Left lung (tissue), 10 donors: ENCODE measurements around the gene ATP11C. TPM values are rescaled to one million over a fixed set of nuclear protein-coding genes. Genes with fewer than 3 reads are reported as not detected.
A peak's percentile ranks its signal among the peaks of the same experiment; 100 is the strongest.

Experiments used
- ATAC-seq: fragments of 200-7000 bp; cut with Tn5 transposase; one replicate; pipeline ENCODE4 v1.9.1; 2020; ENCODE audit warnings: moderate library complexity
- DNase-seq, 4 donors: peaks; one replicate each; pipeline ENCODE4 v3.0.0-alpha.2; 2013 to 2020
- H3K27ac ChIP-seq, 2 donors: fragments of 200-600 bp; sonication (generic) in 1 of 2; one replicate each; pipeline versions ENCODE4 v1.5.0 to v1.8.0; 2020 to 2021
- H3K27me3 ChIP-seq, 2 donors: fragments of 200-600 bp; sonication (generic) in 1 of 2; one replicate each; pipeline versions ENCODE4 v1.5.0 to v1.8.0; 2020 to 2021
- H3K36me3 ChIP-seq, 2 donors: fragments of 200-600 bp; sonication (generic) in 1 of 2; one replicate each; pipeline versions ENCODE4 v1.5.0 to v1.8.0; 2020 to 2021
- H3K4me1 ChIP-seq, 2 donors: fragments of 200-600 bp; one replicate each; pipeline ENCODE4 v1.8.0; 2021
- H3K4me3 ChIP-seq, 2 donors: fragments of 200-600 bp; sonication (generic) in 1 of 2; one replicate each; pipeline versions ENCODE4 v1.5.0 to v1.8.0; 2020 to 2021; ENCODE audit warnings: mild to moderate bottlenecking in 1 of 2
- H3K9me3 ChIP-seq, 2 donors: fragments of 200-600 bp; sonication (generic) in 1 of 2; one replicate each; pipeline versions ENCODE4 v1.5.0 to v1.8.0; 2020 to 2021
- intact Hi-C, 2 donors: fragments of 100-400 bp; cut with DNase I; formaldehyde crosslinking; loops; one replicate each; pipeline versions ENCODE4 v1.11.2 to v1.14.2; 2022
- polyA plus RNA-seq, 6 donors: library from polyadenylated mRNA; unstranded; fragments of 120-200 nt; gene quantifications; one replicate each; pipeline ENCODE4 v1.2.1, GENCODE V29; 2013; ENCODE audit not compliant: insufficient read length in 6 of 6
- total RNA-seq, 2 donors: library from RNA; stranded (reverse); fragmentation: NEBNext Ultra II Directional; extraction: Animal tissue kit (Norgen Biotek cat#: 25700); gene quantifications; one replicate each; pipeline ENCODE4 v1.2.1, GENCODE V29; 2021
- TF ChIP-seq, protein P1 (sequence below), 2 donors: fragments of 200-600 bp; sonication (generic) in 1 of 2; IDR thresholded peaks; one replicate each; pipeline versions ENCODE4 v1.5.0 to v1.8.0; 2021; ENCODE audit warnings: antibody characterized with exemption in 2 of 2
- donor health status: DM: no; HTN: yes; CAD: no.
- donor health status: DM: no; HTN: no; CAD: no.

ATP11C gene
- total and polyA plus RNA-seq, 8 donors, result 11.1 to 24.7 (median 23.1) TPM

DNA sequence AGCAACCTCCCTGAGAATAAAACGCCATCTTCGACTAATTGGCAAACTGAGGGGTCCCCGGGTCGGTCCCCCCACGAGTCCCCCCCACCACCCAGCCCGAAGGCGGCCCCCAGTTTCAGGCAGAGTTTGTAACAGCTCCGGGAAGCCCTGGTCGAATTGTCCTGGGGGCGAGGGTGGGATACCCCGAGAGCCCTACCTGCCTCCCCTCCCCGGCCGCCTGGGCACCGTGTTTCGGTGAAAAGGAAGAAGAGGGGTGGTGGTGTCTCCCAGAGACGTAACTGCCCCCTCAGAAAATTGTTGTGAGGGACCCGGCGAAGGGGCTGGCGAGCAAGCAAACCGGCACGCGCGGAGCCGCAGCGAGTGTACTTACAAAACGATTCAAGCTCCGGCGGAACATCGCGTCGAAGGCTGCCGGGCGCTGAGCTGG lies 1.2 kb downstream of the ATP11C start:
- Histone ChIP-seq H3K9me3 (no peaks in the 10 kb centered on the region), H3K4me1 (peaks cover 0 to 3% of the 10 kb centered on the region in 2 donors), H3K27ac (peak overlapping the region; percentile 28 to 96), H3K27me3 (no peaks in the 10 kb centered on the region), H3K36me3 (no peaks in the 10 kb centered on the region), H3K4me3 (peak overlapping the region; percentile 65 to 69)
- intact Hi-C loops, result no loop called here
- peak in 1 of 4 donors; percentile 32 for DNase-seq
- ATAC-seq, result no peak
- TF ChIP-seq, protein P1, sequence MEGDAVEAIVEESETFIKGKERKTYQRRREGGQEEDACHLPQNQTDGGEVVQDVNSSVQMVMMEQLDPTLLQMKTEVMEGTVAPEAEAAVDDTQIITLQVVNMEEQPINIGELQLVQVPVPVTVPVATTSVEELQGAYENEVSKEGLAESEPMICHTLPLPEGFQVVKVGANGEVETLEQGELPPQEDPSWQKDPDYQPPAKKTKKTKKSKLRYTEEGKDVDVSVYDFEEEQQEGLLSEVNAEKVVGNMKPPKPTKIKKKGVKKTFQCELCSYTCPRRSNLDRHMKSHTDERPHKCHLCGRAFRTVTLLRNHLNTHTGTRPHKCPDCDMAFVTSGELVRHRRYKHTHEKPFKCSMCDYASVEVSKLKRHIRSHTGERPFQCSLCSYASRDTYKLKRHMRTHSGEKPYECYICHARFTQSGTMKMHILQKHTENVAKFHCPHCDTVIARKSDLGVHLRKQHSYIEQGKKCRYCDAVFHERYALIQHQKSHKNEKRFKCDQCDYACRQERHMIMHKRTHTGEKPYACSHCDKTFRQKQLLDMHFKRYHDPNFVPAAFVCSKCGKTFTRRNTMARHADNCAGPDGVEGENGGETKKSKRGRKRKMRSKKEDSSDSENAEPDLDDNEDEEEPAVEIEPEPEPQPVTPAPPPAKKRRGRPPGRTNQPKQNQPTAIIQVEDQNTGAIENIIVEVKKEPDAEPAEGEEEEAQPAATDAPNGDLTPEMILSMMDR (IDR thresholded peaks at IDR 0.05), result no peak

DNA sequence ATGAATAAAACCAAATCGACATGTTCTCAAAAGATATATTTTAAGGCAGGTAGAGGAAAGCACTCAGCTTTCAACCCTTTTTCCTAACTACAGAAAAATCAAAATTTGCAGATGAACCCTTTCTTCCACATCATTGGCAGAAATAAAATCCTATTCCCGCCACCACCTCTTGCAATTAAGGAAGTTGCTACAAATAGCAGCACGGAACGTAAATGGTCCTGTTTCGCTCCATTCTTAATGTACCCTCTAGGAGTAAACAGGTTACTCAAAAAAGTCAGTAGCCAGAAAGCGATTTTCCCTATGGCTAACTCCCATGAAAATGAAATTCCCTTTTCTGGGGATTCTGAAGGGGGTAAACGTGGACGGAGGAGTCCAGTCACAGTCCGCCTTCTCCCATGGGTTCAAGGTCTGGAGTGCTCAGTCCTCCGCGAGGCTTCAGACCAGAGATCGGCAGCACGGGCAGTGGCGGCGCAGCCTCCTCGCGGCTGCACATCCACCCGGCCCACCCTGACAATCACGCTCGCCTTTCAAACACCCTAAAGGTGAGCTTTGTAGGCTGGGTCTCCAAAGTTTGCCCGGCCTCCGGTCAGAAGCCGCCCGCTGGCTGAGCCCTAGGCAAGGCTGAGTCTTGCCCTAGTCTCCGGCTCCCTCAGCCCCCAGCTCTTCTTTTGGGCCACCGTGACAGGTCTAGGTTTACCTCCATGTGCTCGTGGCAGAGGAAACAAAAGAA lies 1.8 kb downstream of the ATP11C start:
- peaks cover 0 to 3% of the 10 kb centered on the region in 2 donors for H3K4me1 ChIP-seq
- no peaks in the 10 kb centered on the region for H3K27me3 ChIP-seq
- DNase-seq (peak in 2 of 4 donors; percentile 34 to 71), ATAC-seq (peak; percentile 6)
- H3K9me3 ChIP-seq, result no peaks in the 10 kb centered on the region
- intact Hi-C loops, result no loop called here
- TF ChIP-seq, protein P1 (IDR thresholded peaks at IDR 0.05), result no peak
- peak overlapping the region; percentile 65 to 69 for H3K4me3 ChIP-seq
- peak overlapping the region in 1 of 2 donors; percentile 28 for H3K27ac ChIP-seq
- H3K36me3 ChIP-seq, result no peaks in the 10 kb centered on the region

DNA sequence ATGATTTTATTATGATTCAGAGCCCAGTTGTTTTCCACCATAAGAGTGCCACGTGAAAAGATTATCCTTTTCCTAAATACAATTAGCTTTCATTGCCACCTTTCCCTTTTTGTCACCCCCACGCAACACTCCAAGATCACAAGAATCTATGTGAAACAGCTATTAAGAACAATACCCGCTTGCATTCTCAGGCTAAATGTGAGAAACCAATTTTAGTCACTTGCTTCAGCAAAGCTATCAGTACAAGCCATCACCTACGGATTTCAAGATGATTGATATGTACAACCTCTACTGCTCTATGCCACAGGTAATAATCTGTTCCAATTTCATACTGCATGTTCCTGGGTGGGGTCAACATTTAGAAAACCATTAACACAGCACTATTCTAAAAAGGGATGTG lies 2.5 kb downstream of the ATP11C start:
- Histone ChIP-seq H3K27me3 (no peaks in the 10 kb centered on the region), H3K36me3 (no peaks in the 10 kb centered on the region), H3K27ac (no peak overlapping the region), H3K4me3 (peak overlapping the region in 1 of 2 donors; percentile 69), H3K9me3 (no peaks in the 10 kb centered on the region), H3K4me1 (peaks cover 0 to 3% of the 10 kb centered on the region in 2 donors)
- DNase-seq, result no peak
- no peak for ATAC-seq
- intact Hi-C loops, result no loop called here
- TF ChIP-seq, protein P1 (IDR thresholded peaks at IDR 0.05), result no peak

DNA sequence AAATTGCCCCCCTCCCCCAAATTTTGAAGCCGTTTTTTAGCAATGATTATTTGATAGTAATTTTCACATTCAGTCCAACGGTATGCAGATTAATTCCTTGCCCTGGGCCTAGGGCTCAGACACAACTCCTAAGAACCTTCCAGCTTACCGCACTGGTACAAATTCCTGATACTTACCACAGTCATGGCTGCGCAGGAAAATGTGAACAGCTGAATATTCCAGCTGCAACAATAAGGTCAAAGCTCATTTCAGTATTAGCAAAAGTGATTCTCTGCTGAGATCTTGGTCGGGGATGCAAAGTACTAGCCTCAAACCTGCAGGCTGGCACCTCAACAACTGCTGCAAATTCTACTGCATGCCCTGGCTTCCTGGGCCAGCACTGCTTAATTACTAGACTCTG lies 3.0 kb downstream of the ATP11C start:
- intact Hi-C loops, result no loop called here
- no peak overlapping the region for H3K4me3 ChIP-seq
- H3K27ac ChIP-seq, result no peak overlapping the region
- ATAC-seq, result no peak
- no peak for DNase-seq
- peaks cover 0 to 3% of the 10 kb centered on the region in 2 donors for H3K4me1 ChIP-seq
- no peaks in the 10 kb centered on the region for H3K36me3 ChIP-seq
- TF ChIP-seq, protein P1 (IDR thresholded peaks at IDR 0.05), result no peak
- no peaks in the 10 kb centered on the region for H3K27me3 ChIP-seq
- H3K9me3 ChIP-seq, result no peaks in the 10 kb centered on the region

DNA sequence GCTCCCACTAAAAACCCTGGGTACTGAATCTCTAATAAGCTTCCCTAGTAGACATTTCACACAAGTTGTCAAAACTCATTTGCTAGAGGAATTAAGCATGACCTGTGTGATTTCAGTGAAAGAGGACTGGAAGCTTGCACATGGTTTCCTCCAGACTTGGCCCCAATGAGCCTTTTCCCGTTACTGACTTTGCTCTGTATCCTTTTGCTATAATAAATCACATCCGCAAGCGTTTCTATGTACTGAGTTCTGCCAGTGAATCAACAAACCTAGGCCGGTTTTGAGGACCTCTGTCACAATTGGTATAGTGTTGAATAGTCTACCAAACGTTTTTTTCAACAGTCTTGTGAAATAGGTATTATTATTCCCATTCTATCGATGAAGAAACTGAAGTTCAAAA lies 8.2 kb downstream of the ATP11C start:
- no peaks in the 10 kb centered on the region for H3K9me3 ChIP-seq
- TF ChIP-seq, protein P1 (IDR thresholded peaks at IDR 0.05), result no peak
- DNase-seq (no peak), ATAC-seq (no peak)
- H3K36me3 ChIP-seq, result no peaks in the 10 kb centered on the region
- H3K27me3 ChIP-seq, result no peaks in the 10 kb centered on the region
- peaks cover 0 to 6% of the 10 kb centered on the region in 2 donors for H3K4me1 ChIP-seq
- H3K4me3 ChIP-seq, result no peak overlapping the region
- no peak overlapping the region for H3K27ac ChIP-seq
- intact Hi-C loops, result no loop called here
